ENCODE measurements around the gene TAF8.

- TF ChIP-seq, protein P1, sequence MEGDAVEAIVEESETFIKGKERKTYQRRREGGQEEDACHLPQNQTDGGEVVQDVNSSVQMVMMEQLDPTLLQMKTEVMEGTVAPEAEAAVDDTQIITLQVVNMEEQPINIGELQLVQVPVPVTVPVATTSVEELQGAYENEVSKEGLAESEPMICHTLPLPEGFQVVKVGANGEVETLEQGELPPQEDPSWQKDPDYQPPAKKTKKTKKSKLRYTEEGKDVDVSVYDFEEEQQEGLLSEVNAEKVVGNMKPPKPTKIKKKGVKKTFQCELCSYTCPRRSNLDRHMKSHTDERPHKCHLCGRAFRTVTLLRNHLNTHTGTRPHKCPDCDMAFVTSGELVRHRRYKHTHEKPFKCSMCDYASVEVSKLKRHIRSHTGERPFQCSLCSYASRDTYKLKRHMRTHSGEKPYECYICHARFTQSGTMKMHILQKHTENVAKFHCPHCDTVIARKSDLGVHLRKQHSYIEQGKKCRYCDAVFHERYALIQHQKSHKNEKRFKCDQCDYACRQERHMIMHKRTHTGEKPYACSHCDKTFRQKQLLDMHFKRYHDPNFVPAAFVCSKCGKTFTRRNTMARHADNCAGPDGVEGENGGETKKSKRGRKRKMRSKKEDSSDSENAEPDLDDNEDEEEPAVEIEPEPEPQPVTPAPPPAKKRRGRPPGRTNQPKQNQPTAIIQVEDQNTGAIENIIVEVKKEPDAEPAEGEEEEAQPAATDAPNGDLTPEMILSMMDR (conservative IDR thresholded peaks at IDR 0.05): no peak
- no peak for TF ChIP-seq EZH2 (IDR thresholded peaks at IDR 0.05; ENCODE audit: low read depth)
These were observed 68.1 kb downstream of the TAF8 start for GRCh38 chr6:42118162-42119001.

All from PC-9 (cell line).